Activated CD4-positive, alpha-beta T cell treated with anti-CD3 and anti-CD28 coated beads, Interleukin-2, Interleukin-4, amounts not matched to agents 100 ng/mL and 50 ng/mL, durations not matched to agents 16 hours and 8 hours (primary cell): Measurements from ENCODE around the gene NUTM2E.
A peak's percentile ranks its signal among the peaks of the same experiment; 100 is the strongest.
"Not testable (repeated sequence)": the region's sequence is repeated elsewhere in the genome, so short reads cannot be mapped to it uniquely, and the experiment has no call there.

Experiments
- DNase-seq: peaks from one replicate; pipeline ENCODE4 v3.0.0-alpha.2; 2020; ENCODE audit warnings: low spot score

The NUTM2E gene, protein sequence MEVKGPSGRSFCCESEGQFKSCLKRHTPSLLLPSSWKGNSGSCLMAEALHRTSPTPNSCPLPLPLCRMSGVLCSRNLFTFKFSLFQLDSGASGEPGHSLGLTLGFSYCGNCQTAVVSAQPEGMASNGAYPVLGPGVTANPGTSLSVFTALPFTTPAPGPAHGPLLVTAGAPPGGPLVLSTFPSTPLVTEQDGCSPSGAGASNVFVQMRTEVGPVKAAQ (N-terminal part only)

DNA sequence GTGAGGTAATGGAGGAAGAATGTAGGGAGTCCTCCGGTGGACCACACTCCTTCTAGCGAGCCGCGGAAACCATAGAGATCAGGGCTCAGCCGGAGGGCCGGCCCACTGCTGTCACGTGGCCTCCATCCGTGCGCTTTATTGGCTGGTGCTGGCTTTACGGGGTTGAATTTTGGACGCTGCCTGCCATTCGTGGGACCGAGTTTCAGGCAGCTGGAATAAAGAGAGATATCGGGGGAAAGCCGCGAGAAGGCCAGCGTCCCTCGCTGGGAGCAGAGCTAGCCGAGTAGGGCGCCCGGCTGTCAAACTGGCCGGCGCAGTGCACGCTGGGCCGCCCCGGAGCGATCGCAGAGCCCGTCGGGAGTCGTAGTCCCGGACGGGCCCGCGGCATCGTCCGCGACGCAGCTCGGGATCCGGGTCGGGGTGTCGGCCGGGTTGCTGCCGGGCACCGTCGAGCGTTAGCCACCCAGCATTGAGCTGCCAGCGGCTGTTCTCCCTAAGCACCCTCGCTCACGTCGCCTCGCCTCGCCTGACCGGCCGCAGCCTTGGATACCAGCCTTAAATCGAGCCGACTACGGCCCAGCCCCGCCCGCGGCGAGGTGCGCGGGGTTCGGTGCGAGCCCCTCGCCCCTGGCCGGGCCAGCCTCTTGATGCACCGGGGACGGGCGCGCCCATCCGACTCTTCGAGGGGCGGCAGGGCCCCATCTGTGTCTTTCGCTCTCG lies at the start of gene NUTM2E:
Gene NUTM2E, plus strand, starts transcription at position 244 of the 720 bp plus-strand sequence. CDS start 15,002 bp downstream, outside the sequence.
- peak; percentile 76 for DNase-seq

DNA sequence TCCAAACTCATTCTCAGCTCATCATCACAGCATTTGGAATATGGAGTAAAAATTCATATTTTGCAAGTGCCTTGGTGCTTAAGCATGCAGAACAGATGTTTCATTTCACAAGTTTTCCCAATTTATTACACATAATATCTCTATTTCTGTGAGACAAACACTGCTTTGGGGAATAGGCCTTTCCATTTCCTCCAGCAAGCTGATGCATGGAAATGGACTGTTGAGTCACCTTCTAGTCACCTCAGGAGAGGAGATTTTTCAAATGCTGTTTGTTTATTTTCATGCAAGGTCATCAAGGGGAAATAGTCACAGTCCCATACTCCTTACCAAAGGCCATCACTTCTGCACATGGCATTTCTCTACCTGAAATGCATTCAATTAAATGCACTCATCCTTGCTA lies 48.5 kb upstream of the NUTM2E start:
- not testable (repeated sequence) for DNase-seq

DNA sequence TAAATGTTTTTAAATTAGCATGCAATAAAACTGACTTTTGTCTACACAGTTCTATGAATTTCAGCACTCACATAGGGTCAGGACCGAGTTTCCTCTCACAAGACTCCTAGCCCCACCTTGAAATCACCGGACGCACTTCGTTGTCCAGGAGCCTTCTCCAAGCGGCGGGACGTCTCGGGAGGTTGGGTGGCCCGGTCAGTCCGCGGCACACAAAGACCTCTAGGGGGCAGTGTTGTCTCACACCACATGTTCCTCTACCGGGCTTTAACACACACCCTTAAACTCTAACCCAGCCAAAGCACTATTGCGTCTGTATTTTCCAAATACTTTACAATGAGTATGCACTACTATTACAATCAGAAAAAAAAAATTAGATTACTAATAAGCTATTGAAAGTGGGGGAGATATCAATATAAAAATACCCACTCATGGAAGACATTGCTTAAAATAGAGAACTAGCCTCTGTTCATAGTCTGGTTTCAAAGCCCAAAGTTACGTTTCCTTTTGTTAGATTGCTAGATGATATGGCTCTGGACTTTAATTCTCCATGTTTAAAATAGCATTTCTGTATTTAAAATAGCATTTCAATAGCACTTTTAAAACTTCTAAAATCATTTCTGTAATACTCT lies 47.1 kb upstream of the NUTM2E start:
- DNase-seq, result peak; percentile 78

DNA sequence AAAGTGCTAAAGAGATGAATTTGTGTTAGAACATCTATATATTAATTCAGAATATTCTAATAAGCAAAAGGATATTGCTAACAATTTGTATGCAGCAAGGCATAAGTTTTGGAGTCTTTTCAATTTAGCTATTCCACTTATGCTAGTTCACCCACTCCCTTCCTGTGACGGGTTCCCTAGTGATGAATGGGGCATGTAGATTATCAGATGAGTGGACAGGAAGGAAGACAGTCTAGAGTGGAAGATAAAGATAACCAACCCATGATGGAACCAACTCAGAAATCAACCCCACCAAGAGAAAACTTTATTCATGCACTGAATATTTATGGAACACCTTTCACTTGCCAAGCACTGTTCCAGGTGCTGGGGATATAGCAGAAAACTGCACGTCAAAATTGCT lies 46.5 kb upstream of the NUTM2E start:
- DNase-seq, result not testable (repeated sequence)

DNA sequence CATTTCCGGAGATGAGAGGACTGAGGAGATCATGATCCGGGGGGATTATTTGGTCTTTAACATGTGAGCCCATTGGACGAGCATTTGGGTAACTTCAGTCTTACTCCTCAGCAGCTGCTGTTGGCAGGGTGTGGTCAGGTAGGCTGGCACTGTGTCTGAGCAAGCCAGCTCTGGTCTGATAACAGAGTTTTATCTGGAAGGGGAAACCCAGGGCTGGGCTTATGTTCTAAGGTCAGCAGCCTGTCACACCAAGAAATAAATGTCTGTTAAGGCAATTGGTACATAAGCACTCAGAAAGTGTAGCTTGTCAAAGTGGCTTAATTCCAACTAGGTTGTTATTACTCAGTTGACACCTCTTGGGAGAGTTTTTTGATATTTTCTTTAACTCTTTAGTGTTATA lies 45.0 kb upstream of the NUTM2E start:
- not testable (repeated sequence) for DNase-seq

DNA sequence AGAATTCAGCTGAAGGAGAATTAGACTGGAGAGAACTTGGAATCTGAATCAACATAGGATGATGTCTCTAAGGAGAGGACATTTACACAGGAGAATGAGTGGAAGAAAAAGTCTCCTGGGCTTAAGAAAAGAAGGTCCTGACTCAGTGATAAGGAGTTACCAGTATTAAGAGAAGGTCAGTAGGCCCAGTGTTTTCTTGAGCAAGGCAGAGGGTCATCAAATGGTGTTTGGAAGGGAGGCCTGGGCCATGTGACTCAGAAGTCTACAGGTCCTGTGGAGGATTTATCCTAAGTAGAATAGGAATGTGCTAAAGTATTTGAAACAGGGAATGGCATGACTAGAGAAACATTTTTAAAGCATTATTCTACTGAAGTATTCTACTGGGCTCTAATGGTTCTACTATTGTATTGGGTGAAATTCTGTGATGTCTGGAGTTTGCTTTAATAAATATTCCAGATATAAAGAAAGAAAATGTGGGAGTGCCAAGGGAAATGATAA lies 39.0 kb upstream of the NUTM2E start:
- not testable (repeated sequence) for DNase-seq

DNA sequence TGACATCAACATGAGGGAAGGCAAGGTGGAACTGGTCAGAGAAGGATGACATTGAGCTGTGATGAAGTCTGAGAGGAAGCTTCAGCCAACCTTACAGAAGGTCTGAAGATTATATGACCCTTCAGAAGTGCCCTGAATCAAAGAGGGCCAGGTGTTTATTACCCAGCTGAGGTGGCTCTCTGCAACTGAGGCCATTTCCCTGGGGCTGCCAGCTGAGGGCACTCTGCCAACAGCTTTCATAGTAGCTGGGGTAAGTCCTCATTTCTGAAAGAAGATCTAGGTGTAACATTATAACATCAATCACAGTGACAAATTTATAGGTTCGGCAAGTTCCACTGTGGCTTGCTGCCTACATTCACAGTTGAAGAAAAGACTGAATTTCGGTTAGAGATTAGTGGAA lies 37.2 kb upstream of the NUTM2E start:
- not testable (repeated sequence) for DNase-seq

DNA sequence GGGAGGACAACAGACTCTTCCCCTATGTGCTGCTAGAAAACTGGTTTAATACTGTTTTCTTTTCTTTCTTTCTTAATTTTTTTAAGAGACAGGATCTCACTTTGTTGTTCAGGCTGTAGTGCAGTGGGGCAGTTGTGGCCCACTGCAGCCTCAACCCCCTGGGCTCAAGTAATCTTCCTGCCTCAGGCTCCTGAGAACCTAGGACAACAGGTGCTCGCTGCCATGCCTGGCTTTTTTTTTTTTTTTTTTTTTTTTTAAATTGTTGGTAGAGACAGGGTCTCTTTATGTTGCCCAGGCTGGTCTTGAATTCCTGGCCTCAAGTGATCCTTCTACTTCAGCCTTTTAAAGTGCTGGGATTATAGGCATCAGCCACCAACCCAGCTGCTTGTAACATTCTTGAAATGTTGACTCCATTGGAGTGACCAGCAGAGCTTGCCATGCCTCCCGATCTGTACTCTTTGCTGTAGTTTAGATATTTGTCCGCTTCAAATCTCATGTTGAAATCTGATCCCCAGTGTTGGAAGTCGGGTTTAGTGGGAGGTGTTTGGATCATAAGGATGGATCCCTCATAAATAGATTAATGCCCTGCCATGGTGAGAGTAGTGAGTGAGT lies 34.5 kb upstream of the NUTM2E start:
- not testable (repeated sequence) for DNase-seq

DNA sequence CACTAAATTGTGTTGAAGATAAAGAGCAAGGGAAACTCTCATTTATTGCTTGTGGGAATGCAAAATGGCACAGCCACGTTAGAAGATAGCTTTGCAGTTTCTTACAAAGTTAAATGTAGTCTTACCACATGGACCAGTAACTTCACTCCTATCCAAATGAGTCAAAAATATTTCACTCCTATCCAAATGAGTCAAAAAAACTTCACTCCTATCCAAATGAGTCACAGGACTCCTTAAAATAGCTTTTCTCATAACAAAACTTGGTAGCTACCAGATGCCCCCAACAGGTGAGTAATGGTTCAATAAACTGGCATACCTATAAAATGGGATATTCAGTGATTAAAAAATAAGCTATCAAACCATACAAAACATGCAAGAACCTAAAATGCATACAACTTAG lies 27.2 kb upstream of the NUTM2E start:
- peak; percentile 70 for DNase-seq

DNA sequence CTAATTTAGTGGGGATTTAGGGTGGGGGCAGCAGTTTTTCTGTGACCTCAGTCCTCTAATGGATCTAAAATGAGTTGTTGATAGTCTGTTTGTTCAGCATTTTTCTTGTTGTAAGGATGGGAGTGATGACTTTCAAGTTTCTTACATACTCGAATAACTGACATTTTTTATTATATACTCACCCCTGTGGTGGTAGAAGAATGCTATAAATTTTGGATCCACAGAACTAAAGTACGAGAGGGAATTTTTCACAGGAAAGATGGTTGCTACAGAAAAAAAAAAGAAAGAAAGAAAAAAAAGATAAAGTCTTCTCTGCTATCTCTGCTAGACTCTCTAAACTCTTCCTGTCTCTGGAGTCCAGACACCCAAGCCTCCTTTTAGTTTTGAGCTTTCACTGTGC lies 20.7 kb upstream of the NUTM2E start:
- not testable (repeated sequence) for DNase-seq

DNA sequence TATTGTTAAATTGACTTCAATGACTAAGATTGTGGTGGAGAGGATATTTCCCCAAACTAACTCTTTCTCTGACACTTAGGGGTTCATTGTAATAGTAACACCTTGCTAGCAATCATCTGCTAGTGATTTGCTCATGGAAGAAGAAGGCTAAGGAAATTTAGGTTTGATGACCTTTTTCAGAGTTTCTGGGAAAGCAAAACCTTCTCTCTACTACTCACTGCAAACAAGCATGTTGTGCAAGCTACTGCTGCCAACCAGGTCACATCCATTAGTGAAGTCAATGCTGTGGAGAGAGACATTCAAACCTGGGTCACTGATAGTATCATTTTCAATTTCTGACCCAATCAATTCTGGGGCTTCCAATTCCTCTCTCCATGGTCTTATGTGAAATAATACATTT lies 14.6 kb upstream of the NUTM2E start:
- DNase-seq, result not testable (repeated sequence)

DNA sequence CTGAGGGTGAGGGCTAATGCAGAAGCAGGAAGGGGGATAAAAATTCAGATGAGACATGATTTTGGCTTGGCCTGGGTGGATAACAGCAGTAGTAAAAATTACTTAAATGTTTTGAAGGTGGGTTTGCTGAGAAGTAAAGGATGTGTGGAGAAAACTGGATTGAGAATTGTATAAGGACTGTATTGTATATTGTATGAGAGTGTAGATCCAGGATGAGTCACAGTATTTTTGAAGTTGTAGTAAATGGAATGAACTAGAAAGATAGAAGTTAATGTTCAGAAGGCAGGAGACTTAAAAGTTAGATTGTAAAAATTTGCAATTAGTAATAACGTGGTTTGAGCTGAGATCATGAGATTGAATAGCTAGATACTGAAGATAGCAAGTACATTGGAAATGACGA lies 10.2 kb upstream of the NUTM2E start:
- not testable (repeated sequence) for DNase-seq

DNA sequence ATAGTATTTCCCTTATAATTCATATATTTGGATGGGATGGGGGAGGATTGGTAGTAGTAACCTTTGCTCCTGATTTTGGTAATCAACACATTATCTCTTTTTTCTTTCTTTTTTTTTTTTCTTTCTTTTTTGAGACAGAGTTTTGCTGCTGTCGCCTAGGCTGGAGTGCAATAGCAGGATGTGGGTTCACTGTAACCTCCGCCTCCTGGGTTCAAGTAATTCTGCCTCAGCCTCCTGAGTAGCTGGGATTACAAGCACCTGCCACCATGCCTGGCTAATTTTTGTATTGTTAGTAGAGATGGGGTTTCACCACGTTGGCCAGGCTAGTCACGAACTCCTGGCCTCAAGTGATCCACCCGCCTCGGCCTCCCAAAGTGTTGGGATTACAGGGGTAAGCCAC lies 3.2 kb upstream of the NUTM2E start:
- peak; percentile 37 for DNase-seq

DNA sequence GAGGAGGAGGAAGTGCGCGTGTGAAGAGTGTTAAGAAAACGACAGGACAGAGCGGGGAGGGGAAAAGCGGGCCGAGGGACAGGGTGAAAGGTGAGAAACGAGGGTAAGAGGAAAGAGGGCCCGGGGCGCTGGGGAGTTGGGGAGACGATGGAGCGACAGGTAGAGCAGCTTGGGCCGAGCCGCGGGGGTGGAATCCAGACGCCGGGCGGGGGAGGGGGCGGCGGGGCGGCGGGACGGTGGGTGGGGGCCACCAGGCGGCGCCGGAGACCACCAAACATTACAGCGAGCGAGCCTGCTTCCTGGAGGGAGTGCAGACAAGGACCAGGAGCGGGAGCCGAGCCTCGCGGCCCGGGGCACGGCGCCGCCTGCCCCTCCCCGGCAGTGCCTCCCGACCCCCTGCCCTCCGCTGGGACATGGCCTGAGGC lies 940 bp upstream of the NUTM2E start:
- not testable (repeated sequence) for DNase-seq

DNA sequence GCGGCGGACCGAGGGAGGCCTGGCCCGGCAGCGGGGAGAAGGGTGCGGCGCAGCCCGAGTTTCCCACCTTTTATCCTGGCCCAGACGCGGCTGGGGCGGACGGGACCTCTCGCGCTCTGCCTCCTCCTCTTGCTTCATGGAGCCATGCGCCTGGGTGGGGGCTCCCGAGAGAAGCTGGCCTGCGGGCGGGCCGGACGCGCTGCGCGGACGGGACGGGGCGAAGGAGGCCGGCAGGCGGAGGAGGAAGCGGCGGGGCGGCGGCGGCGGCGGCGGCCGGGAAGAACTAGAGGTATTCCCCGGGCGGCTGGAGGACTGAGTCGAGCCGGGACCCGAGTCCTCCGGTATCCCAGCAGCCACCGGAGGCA lies 426 bp upstream of the NUTM2E start:
- not testable (repeated sequence) for DNase-seq

DNA sequence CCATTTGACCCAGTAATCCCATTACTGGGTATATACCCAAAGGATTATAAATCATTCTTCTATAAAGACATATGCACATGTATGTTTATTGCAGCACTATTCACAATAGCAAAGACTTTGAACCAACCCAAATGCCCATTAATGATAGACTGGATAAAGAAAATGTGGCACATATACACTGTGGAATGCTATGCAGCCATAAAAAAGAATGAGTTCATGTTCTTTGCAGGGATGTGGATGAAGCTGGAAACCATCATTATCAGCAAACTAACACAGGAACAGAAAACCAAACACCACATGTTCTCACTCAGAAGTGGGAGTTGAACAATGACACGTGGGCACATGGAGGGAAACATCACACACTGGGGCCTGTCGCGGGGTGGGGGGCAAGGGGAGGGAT lies 7.3 kb downstream of the NUTM2E start:
- DNase-seq, result not testable (repeated sequence)

DNA sequence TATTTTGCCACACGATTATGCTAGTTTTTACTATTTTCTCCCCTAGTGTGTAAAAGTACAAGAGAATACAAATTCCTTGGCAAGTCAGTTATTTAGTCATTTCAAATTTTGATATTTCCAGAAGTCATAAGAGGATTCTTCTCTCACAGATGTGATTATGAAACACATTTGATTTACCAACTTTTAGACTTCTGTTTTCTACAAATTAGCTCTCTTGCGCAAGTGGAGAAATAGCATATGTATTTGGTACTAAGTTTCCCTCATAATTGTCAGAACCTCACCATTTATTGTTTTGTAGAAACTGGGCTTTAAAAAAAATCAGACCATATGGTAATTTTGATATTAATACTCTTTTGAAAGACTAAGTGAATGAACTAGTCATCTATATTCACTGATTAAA lies 9.4 kb downstream of the NUTM2E start:
- not testable (repeated sequence) for DNase-seq

DNA sequence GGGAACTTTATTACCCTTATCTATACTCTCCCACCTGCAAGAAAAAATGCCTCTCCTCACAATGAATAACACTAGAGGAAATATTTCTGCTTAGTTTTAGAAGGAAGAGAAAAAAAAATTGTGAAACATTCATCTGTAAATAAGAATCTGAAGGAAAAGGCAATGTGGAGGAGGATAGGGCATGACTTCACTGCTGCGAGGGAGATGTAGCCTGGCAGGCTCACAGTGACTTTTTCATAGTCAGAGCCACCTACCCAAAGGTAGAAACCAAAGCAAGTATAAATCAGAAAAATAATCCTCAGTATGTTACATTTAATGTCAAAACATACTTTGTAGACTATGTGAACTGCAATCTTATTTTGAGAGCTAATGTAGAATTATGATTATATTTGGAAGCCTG lies 10.4 kb downstream of the NUTM2E start:
- not testable (repeated sequence) for DNase-seq

DNA sequence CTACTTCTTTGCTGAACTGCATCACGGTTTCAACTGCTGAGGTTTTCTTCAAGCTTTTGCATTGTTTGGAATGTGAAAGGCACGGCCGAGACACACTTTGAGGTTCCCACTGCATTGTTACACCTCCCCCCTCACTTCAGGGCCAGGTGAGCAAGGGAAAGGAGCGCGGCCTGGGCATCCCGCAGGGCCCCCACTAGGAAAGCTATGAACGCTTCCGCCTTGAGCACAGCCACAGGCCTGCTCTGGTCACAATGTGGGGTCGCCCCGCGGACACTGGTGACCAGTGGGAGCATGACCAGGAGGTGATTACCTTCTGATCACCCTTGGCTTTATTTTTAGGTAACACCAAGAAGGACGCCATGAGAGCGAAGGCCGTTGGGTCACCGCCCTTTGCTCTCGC lies 11.9 kb downstream of the NUTM2E start:
- not testable (repeated sequence) for DNase-seq

DNA sequence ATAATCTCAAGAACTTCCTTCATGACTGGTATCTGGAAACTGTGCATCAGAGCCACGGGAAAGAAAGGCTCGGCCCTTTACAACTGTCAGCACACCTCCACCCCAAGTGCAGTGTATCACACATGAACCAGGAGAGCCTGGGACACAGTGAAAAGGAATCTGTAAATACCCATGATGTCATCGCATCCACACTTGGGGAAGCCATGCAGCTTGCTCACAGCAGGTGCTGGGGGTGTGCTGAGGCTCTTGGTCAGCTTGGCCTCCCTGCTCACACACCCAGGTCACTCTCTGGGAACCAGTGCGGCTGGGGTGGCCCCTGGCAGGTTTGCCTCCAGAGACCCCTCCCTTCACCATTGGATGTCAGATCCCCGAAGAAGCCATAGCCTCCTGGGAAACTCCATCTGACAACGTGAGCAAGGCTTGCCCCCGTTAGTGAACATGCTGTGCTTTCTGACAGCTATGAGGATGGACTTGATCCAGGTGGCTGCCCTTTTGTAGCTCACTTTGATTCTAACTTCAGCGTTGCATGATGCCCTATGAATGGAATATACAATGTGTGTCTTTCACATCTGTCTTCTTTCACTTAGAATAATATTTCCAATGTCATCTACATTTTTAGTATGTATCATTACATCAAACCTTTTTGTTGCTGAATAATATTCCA lies 26.8 kb downstream of the NUTM2E start:
- not testable (repeated sequence) for DNase-seq

DNA sequence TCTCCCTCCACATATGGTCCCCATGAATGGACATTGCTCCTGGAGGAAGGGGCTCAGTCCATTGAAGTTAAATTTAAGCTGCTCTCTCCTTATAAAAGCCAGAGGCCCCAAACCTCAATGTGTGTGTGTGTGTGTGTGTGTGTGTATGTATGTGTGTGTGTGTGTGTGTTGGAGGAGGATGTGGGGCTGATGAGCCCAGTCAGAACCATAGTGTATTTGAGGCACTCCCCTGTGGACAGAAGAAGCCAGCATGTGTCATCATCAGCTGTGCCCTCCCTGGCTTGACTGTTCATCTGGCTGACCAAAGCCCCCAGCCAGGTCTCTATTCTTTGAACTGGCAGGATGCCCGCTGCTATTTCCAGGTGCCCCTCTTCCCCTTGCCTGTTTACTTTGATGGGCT lies 35.7 kb downstream of the NUTM2E start:
- not testable (repeated sequence) for DNase-seq

DNA sequence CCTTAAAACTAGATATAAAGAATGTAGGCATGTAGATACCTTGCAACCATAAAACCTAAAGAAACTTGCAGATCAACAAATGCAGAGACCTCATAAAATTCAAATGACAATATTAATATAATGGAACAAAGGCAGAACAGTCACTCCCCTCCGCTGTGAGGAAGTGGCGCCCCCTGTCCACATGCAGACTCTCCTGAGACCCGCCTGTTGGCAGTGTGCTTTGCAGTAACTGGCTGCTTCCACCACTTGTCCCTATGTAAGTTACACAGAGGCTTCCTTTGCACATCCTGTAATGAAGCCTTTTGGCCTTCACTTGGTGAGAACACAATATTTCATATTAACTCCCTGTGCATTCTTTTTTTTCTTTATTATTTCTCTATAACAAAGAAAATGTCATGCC lies 36.3 kb downstream of the NUTM2E start:
- not testable (repeated sequence) for DNase-seq
